Colonic mucosa (tissue), 4 donors: ENCODE measurements around the gene TMTC2. TPM values are rescaled to one million over a fixed set of nuclear protein-coding genes. Genes with fewer than 3 reads are reported as not detected.

ENCODE experiments used
- DNase-seq: peaks from one replicate; pipeline ENCODE4 v3.0.0-alpha.2; 2020
- H3K27ac ChIP-seq: fragments of 200-600 bp; one replicate; pipeline ENCODE4 v1.8.0; 2021
- H3K27me3 ChIP-seq: fragments of 200-600 bp; one replicate; pipeline ENCODE4 v1.8.0; 2021
- H3K36me3 ChIP-seq: fragments of 200-600 bp; one replicate; pipeline ENCODE4 v1.8.0; 2021
- H3K4me1 ChIP-seq: fragments of 200-600 bp; one replicate; pipeline ENCODE4 v1.8.0; 2021; ENCODE audit warnings: mild to moderate bottlenecking
- H3K4me3 ChIP-seq: fragments of 200-600 bp; one replicate; pipeline ENCODE4 v1.8.0; 2021
- H3K9ac ChIP-seq, 2 donors: one replicate each; pipeline ENCODE4 v1.7.0; 2013; ENCODE audit warnings: control low read depth in 2 of 2, low read depth in 2 of 2, low read length in 2 of 2
- H3K9me3 ChIP-seq: fragments of 200-600 bp; one replicate; pipeline ENCODE4 v1.8.0; 2021
- CTCF ChIP-seq: fragments of 200-600 bp; IDR thresholded peaks from one replicate; pipeline ENCODE4 v1.8.0; 2022; ENCODE audit warnings: antibody characterized with exemption, mild to moderate bottlenecking
- intact Hi-C: fragments of 100-400 bp; cut with DNase I; formaldehyde crosslinking; loops from one replicate; pipeline ENCODE4 v1.14.1; 2022
- total RNA-seq, 2 donors: library from RNA; stranded (reverse); fragmentation: NEBNext Ultra II Directional in 1 of 2; extraction: Animal tissue kit (Norgen Biotek cat#: 25700) in 1 of 2; gene quantifications; one replicate each; pipeline ENCODE4 v1.2.1, GENCODE V29; 2021
- donor health status: healthy.
- donor health status: DM: no; HTN: no; CAD: no.
- donor health status: DM: no; HTN: no; CAD: no.

Gene TMTC2
- total RNA-seq, 2 donors from 2014 or later: 12.2 to 20.6 TPM

GRCh38 chr12:82972624-82973023, 285.9 kb downstream of the TMTC2 start:
- no peak overlapping the region for H3K4me3 ChIP-seq
- TF ChIP-seq CTCF: no peak

GRCh38 chr12:82973592-82973991, 286.9 kb downstream of the TMTC2 start:
- H3K4me1 ChIP-seq: no peaks in the 10 kb centered on the region
- no peaks in the 10 kb centered on the region for H3K36me3 ChIP-seq
- H3K9me3 ChIP-seq: no peaks in the 10 kb centered on the region
- intact Hi-C loops: no loop called here
- no peak for TF ChIP-seq CTCF
- H3K9ac ChIP-seq: no peak overlapping the region
- no peak overlapping the region for H3K27ac ChIP-seq
- H3K27me3 ChIP-seq: no peaks in the 10 kb centered on the region
- no peak for DNase-seq
- H3K4me3 ChIP-seq: no peak overlapping the region

More at GRCh38 chr12:82972624-82973023, 285.9 kb downstream of the TMTC2 start:
- Histone ChIP-seq H3K9ac (no peak overlapping the region), H3K36me3 (no peaks in the 10 kb centered on the region), H3K4me1 (no peaks in the 10 kb centered on the region), H3K27me3 (no peaks in the 10 kb centered on the region), H3K9me3 (no peaks in the 10 kb centered on the region), H3K27ac (no peak overlapping the region)
- DNase-seq: no peak
- intact Hi-C loops: no loop called here

- H3K4me1 ChIP-seq: no peaks in the 10 kb centered on the region
- no peaks in the 10 kb centered on the region for H3K27me3 ChIP-seq
- intact Hi-C loops: no loop called here
- H3K4me3 ChIP-seq: no peak overlapping the region
- H3K9me3 ChIP-seq: no peaks in the 10 kb centered on the region
- DNase-seq: no peak
- H3K27ac ChIP-seq: no peak overlapping the region
- H3K9ac ChIP-seq: no peak overlapping the region
- no peak for TF ChIP-seq CTCF
- no peaks in the 10 kb centered on the region for H3K36me3 ChIP-seq
These were observed 294.4 kb downstream of the TMTC2 start for GRCh38 chr12:82981150-82981549.

GRCh38 chr12:82994117-82994516, 307.4 kb downstream of the TMTC2 start:
- Histone ChIP-seq H3K36me3 (no peaks in the 10 kb centered on the region), H3K27me3 (no peaks in the 10 kb centered on the region), H3K27ac (no peak overlapping the region), H3K9ac (no peak overlapping the region), H3K9me3 (no peaks in the 10 kb centered on the region), H3K4me1 (no peaks in the 10 kb centered on the region), H3K4me3 (no peak overlapping the region)
- TF ChIP-seq CTCF: no peak
- intact Hi-C loops: no loop called here
- no peak for DNase-seq

GRCh38 chr12:82996168-82996812, 309.6 kb downstream of the TMTC2 start:
- DNase-seq: no peak
- H3K4me3 ChIP-seq: no peak overlapping the region
- no peak for TF ChIP-seq CTCF
- H3K9me3 ChIP-seq: no peaks in the 10 kb centered on the region
- no peaks in the 10 kb centered on the region for H3K27me3 ChIP-seq
- no peak overlapping the region for H3K9ac ChIP-seq
- no peaks in the 10 kb centered on the region for H3K36me3 ChIP-seq
- intact Hi-C loops: no loop called here
- no peak overlapping the region for H3K27ac ChIP-seq
- no peaks in the 10 kb centered on the region for H3K4me1 ChIP-seq
